Thymus (tissue), 11 donors: ENCODE results near the gene CYP3A7. TPM values are rescaled to one million over a fixed set of nuclear protein-coding genes. Genes with fewer than 3 reads are reported as not detected.
"Not testable (repeated sequence)": the region's sequence is repeated elsewhere in the genome, so short reads cannot be mapped to it uniquely, and the experiment has no call there.

ENCODE experiments used
- DNase-seq, 9 donors: peaks; one replicate each; pipeline ENCODE4 v3.0.0-alpha.2; 2013; ENCODE audit warnings: low spot score in 9 of 9, low read depth in 6 of 9, missing footprints in 1 of 9
- H3K27ac ChIP-seq, 2 donors: one replicate each; pipeline ENCODE4 v1.5.1; 2013; ENCODE audit warnings: control low read depth in 1 of 2, low read depth in 1 of 2, low read length in 1 of 2, mild to moderate bottlenecking in 1 of 2, moderate library complexity in 1 of 2
- H3K27me3 ChIP-seq, 2 donors: one replicate each; pipeline ENCODE4 v1.5.1; 2013; ENCODE audit warnings: low read length in 1 of 2; ENCODE audit not compliant: control insufficient read depth in 2 of 2, insufficient read depth in 1 of 2
- H3K36me3 ChIP-seq, 2 donors: one replicate each; pipeline ENCODE4 v1.5.1; 2013; ENCODE audit warnings: low read length in 1 of 2, mild to moderate bottlenecking in 1 of 2, moderate library complexity in 1 of 2; ENCODE audit not compliant: control insufficient read depth in 2 of 2, insufficient read depth in 2 of 2
- H3K4me1 ChIP-seq, 2 donors: one replicate each; pipeline ENCODE4 v1.5.1; 2013; ENCODE audit warnings: low read length in 2 of 2; ENCODE audit not compliant: control insufficient read depth in 2 of 2, insufficient read depth in 2 of 2
- H3K4me3 ChIP-seq, 2 donors: one replicate each; pipeline ENCODE4 v1.5.1; 2013; ENCODE audit warnings: low read length in 2 of 2, control low read depth in 1 of 2, mild to moderate bottlenecking in 1 of 2
- H3K9me3 ChIP-seq, 2 donors: one replicate each; pipeline ENCODE4 v1.5.1; 2013; ENCODE audit warnings: low read length in 1 of 2, mild to moderate bottlenecking in 1 of 2; ENCODE audit not compliant: control insufficient read depth in 2 of 2, insufficient read depth in 1 of 2
- WGBS: extraction: QIAGEN DNeasy Blood & Tissue Kit; methylation state at CpG from one replicate; pipeline ENCODE4 v1.1.7; 2013; 5-methylcytosine and 5-hydroxymethylcytosine counted together
- polyA plus RNA-seq: library from polyadenylated mRNA; stranded (reverse); fragments of 200-250 nt; gene quantifications from one replicate; pipeline ENCODE4 v1.2.3, GENCODE V29; 2013
- total RNA-seq: library from RNA; stranded (reverse); fragments of 120-200 nt; gene quantifications from one replicate; pipeline ENCODE4 v1.2.4, GENCODE V29; 2013
- donor health status: healthy.

CYP3A7 gene
- total and polyA plus RNA-seq, 2 donors, result 0.99 to 11.4 TPM

GRCh38 chr7:99694201-99694911, 40.6 kb downstream of the CYP3A7 start:
- Histone ChIP-seq H3K4me3 (no peak overlapping the region), H3K4me1 (peaks cover 5 to 11% of the 10 kb centered on the region in 2 donors), H3K27me3 (no peaks in the 10 kb centered on the region), H3K36me3 (no peaks in the 10 kb centered on the region), H3K27ac (no peak overlapping the region), H3K9me3 (no peaks in the 10 kb centered on the region)
- no peak for DNase-seq
- WGBS, result 95% methylated on average over 5 of the region's 5 CpGs

GRCh38 chr7:99693427-99694200, 41.4 kb downstream of the CYP3A7 start:
- H3K36me3 ChIP-seq, result no peaks in the 10 kb centered on the region
- H3K4me1 ChIP-seq, result peaks cover 5 to 11% of the 10 kb centered on the region in 2 donors
- 62% methylated on average over 9 of the region's 9 CpGs for WGBS
- DNase-seq, result peak in 8 of 9 donors; percentile 22 to 78 (median 44)
- peak overlapping the region; percentile 85 to 88 for H3K27ac ChIP-seq
- H3K9me3 ChIP-seq, result no peaks in the 10 kb centered on the region
- no peak overlapping the region for H3K4me3 ChIP-seq
- H3K27me3 ChIP-seq, result no peaks in the 10 kb centered on the region

- DNase-seq, result no peak
- Histone ChIP-seq H3K36me3 (no peaks in the 10 kb centered on the region), H3K27ac (peak overlapping the region; percentile 81 to 88), H3K4me1 (peaks cover 5 to 11% of the 10 kb centered on the region in 2 donors), H3K4me3 (no peak overlapping the region), H3K9me3 (no peaks in the 10 kb centered on the region), H3K27me3 (no peaks in the 10 kb centered on the region)
- WGBS, result 73% methylated on average over 5 of the region's 5 CpGs
These were observed 41.9 kb downstream of the CYP3A7 start for GRCh38 chr7:99693100-99693426.

- WGBS, result 98% methylated on average over 6 of the region's 6 CpGs
- H3K36me3 ChIP-seq, H3K27ac ChIP-seq, H3K4me3 ChIP-seq, H3K27me3 ChIP-seq, DNase-seq, H3K9me3 ChIP-seq: not testable (repeated sequence)
- peaks cover 5 to 11% of the 10 kb centered on the region in 2 donors for H3K4me1 ChIP-seq
These were observed 42.4 kb downstream of the CYP3A7 start for GRCh38 chr7:99692563-99692962.

GRCh38 chr7:99691658-99692057, 43.3 kb downstream of the CYP3A7 start:
- H3K4me3 ChIP-seq, H3K27me3 ChIP-seq, DNase-seq, H3K36me3 ChIP-seq, H3K9me3 ChIP-seq, H3K27ac ChIP-seq: not testable (repeated sequence)
- peaks cover 5 to 11% of the 10 kb centered on the region in 2 donors for H3K4me1 ChIP-seq
- 98% methylated on average over 1 of the region's 1 CpG for whole genome bisulfite sequencing

- WGBS, result 97% methylated on average over 3 of the region's 4 CpGs
- H3K27ac ChIP-seq, H3K36me3 ChIP-seq, H3K4me3 ChIP-seq, H3K27me3 ChIP-seq, H3K9me3 ChIP-seq, DNase-seq: not testable (repeated sequence)
- H3K4me1 ChIP-seq, result peaks cover 5 to 11% of the 10 kb centered on the region in 2 donors
These were observed 44.1 kb downstream of the CYP3A7 start for GRCh38 chr7:99690918-99691317.

GRCh38 chr7:99685871-99686608, 49.0 kb downstream of the CYP3A7 start:
- 95% methylated on average over 14 of the region's 14 CpGs for WGBS
- DNase-seq, H3K27me3 ChIP-seq, H3K27ac ChIP-seq, H3K4me1 ChIP-seq, H3K9me3 ChIP-seq, H3K36me3 ChIP-seq, H3K4me3 ChIP-seq: not testable (repeated sequence)

GRCh38 chr7:99685129-99685758, 49.8 kb downstream of the CYP3A7 start:
- no peaks in the 10 kb centered on the region for H3K9me3 ChIP-seq
- WGBS, result 95% methylated on average over 9 of the region's 9 CpGs
- no peak overlapping the region for H3K4me3 ChIP-seq

More at GRCh38 chr7:99685129-99685758, 49.8 kb downstream of the CYP3A7 start:
- DNase-seq, result no peak
- Histone ChIP-seq H3K36me3 (no peaks in the 10 kb centered on the region), H3K27ac (no peak overlapping the region), H3K4me1 (no peaks in the 10 kb centered on the region), H3K27me3 (no peaks in the 10 kb centered on the region)
